D721Med (cell line): ENCODE results near the gene GNMT.

Experiments used
- DNase-seq: peaks from one replicate; pipeline ENCODE4 v3.0.0; 2011; ENCODE audit warnings: low spot score; ENCODE audit not compliant: insufficient read length
- FAIRE-seq: peaks from 2 replicates; lab custom pipeline; 2011; peaks lifted over from hg19 to GRCh38; lab: Jason Lieb, UNC
- TF ChIP-seq, protein P1 (sequence below): IDR thresholded peaks from 2 replicates; pipeline ENCODE4 v1.5.1; 2012; ENCODE audit warnings: mild to moderate bottlenecking, control low read depth; ENCODE audit not compliant: insufficient read depth; ENCODE audit errors: missing control alignments

Gene GNMT

GRCh38 chr6:42973926-42974325 is 13.4 kb downstream of the GNMT start:
- TF ChIP-seq, protein P1, sequence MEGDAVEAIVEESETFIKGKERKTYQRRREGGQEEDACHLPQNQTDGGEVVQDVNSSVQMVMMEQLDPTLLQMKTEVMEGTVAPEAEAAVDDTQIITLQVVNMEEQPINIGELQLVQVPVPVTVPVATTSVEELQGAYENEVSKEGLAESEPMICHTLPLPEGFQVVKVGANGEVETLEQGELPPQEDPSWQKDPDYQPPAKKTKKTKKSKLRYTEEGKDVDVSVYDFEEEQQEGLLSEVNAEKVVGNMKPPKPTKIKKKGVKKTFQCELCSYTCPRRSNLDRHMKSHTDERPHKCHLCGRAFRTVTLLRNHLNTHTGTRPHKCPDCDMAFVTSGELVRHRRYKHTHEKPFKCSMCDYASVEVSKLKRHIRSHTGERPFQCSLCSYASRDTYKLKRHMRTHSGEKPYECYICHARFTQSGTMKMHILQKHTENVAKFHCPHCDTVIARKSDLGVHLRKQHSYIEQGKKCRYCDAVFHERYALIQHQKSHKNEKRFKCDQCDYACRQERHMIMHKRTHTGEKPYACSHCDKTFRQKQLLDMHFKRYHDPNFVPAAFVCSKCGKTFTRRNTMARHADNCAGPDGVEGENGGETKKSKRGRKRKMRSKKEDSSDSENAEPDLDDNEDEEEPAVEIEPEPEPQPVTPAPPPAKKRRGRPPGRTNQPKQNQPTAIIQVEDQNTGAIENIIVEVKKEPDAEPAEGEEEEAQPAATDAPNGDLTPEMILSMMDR: no peak
- FAIRE-seq (no peak), DNase-seq (no peak)

DNA sequence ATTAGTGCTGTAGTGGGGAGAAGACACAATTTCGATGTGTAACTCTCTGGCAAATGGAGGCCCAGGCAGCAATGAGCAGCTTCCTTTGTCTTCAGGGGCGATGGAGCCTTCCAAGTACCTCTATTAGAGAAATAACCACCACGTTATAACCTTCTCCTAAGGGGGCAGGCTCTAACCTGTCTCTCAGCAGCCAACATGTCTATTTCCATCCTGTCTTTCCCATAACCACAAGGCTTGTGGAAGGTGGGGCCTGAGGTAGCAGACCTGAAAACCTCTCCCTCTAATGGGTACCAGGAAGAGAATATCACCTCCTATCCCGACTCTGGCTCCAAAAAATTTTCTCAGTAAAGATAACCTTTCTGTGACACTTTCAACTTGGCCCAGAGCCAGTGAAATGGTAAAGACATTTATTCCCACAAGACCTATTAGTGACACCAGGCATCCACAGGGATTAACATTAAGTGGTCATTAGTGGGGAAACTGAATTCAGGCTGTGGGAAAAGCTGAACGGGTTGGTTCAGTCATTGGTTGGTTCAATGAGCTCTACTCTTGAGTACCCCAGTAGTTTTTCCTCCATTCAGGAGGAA is 14.5 kb downstream of the GNMT start:
- TF ChIP-seq, protein P1: no peak
- DNase-seq (no peak), FAIRE-seq (no peak)

GRCh38 chr6:42978487-42978838 is 17.9 kb downstream of the GNMT start:
- DNase-seq (no peak), FAIRE-seq (no peak)
- TF ChIP-seq, protein P1: no peak

GRCh38 chr6:42978839-42979522 is 18.4 kb downstream of the GNMT start, which contains the start of gene PEX6:
PEX6 (minus strand) TSS chr6:42979181; CDS start chr6:42979150, 31 bp downstream.
- DNase-seq: peak; percentile 83
- no peak for FAIRE-seq
- TF ChIP-seq, protein P1: no peak

DNA sequence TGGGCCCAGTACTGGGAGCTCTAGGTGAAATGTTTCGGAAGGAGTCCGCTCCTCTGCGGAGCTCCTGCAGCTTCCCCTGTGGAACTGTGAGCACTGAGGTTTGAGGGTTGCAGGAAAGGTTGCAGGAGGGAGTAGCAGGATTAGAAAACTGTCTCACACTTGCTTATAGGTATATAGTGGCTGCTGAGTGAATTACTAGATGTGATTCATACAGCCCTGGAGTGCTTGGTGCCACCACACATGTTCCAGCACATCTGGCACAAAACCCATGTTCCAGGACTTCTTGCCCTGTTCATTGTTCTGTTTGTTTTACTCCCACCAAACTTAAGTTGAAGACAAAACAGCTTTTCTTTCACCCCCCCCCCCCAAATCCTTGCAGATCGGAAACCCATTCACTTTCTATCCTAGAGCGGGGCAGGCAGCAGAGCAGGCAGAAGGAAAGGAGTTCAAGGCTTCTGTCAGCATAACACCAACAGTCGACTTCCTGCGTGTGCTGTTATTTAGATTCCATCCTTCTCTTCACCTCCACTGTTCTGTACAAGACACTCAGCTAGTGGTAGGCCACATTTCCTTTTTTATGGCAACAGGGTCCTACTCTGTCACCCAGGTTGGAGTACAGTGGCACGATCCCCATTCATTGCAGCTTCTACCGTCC is 19.1 kb downstream of the GNMT start:
- TF ChIP-seq, protein P1: no peak
- no peak for FAIRE-seq
- no peak for DNase-seq

DNA sequence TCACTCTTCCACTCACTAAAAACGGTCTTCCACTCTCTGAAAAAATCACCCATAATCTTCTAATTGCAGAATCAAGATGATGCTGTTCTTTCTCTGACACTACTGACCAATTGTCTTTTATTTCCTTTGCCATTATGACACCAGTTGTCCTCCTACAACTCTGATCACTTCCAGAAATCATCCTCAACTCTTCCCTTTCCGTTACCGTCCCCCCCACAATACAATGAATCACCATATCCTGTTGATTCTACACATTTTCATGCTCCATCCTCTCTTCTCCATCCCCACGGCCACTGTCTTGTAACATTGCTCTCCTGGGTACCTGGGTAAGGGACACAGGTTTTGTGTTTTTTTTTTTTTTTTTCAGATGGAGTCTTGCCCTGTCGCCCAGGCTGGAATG is 21.3 kb downstream of the GNMT start:
- TF ChIP-seq, protein P1: no peak
- no peak for FAIRE-seq
- DNase-seq: no peak
